HG03064 (cell line): ENCODE data around the gene LCE2C.

Experiments used
- ATAC-seq: cut with Tn5 transposase; IDR thresholded peaks from one replicate; pipeline ENCODE4 v1.9.1; 2021; ENCODE audit warnings: low read depth; ENCODE audit not compliant: unreplicated experiment

The LCE2C gene

GRCh38 chr1:152718238-152718637 is 43.2 kb downstream of the LCE2C start:
- ATAC-seq: no peak

GRCh38 chr1:152725261-152725660 is 50.2 kb downstream of the LCE2C start:
- ATAC-seq: no peak
